ENCODE measurements around the gene NACC1.

NACC1 gene

GRCh38 chr19:13087295-13087694, 30.8 kb upstream of the NACC1 start:
- no peak for DNase-seq (ENCODE audit: low read depth in 2 of 2)
- no peak for TF ChIP-seq CTCF (IDR thresholded peaks at IDR 0.05; ENCODE audit: low read depth, low read length)
- H3K4me3 ChIP-seq (replicated peaks in 1 of 2; ENCODE audit: low read depth in 2 of 2, low read length in 2 of 2) = no peak overlapping the region

- no peak for DNase-seq (ENCODE audit: low read depth in 2 of 2)
- no peak overlapping the region for H3K4me3 ChIP-seq (replicated peaks in 1 of 2; ENCODE audit: low read depth in 2 of 2, low read length in 2 of 2)
- no peak for TF ChIP-seq CTCF (IDR thresholded peaks at IDR 0.05; ENCODE audit: low read depth, low read length)
Measured at GRCh38 chr19:13087795-13088537, 30.1 kb upstream of the NACC1 start.

GRCh38 chr19:13089139-13089856, 28.8 kb upstream of the NACC1 start:
- DNase-seq (ENCODE audit: low read depth in 2 of 2) = no peak
- H3K4me3 ChIP-seq (replicated peaks in 1 of 2; ENCODE audit: low read depth in 2 of 2, low read length in 2 of 2) = no peak overlapping the region
- peak; percentile 43 for TF ChIP-seq CTCF (IDR thresholded peaks at IDR 0.05; ENCODE audit: low read depth, low read length)

- no peak for DNase-seq (ENCODE audit: low read depth in 2 of 2)
- no peak overlapping the region for H3K4me3 ChIP-seq (replicated peaks in 1 of 2; ENCODE audit: low read depth in 2 of 2, low read length in 2 of 2)
- no peak for TF ChIP-seq CTCF (IDR thresholded peaks at IDR 0.05; ENCODE audit: low read depth, low read length)
Measured at GRCh38 chr19:13089857-13090507, 28.1 kb upstream of the NACC1 start.

- TF ChIP-seq CTCF (IDR thresholded peaks at IDR 0.05; ENCODE audit: low read depth, low read length) = no peak
- no peak overlapping the region for H3K4me3 ChIP-seq (replicated peaks in 1 of 2; ENCODE audit: low read depth in 2 of 2, low read length in 2 of 2)
- DNase-seq (ENCODE audit: low read depth in 2 of 2) = no peak
Measured at GRCh38 chr19:13090511-13091231, 27.4 kb upstream of the NACC1 start.

GRCh38 chr19:13091400-13092157, 26.5 kb upstream of the NACC1 start:
- no peak for TF ChIP-seq CTCF (IDR thresholded peaks at IDR 0.05; ENCODE audit: low read depth, low read length)
- DNase-seq (ENCODE audit: low read depth in 2 of 2) = peak; percentile 92 to 96
- H3K4me3 ChIP-seq (replicated peaks in 1 of 2; ENCODE audit: low read depth in 2 of 2, low read length in 2 of 2) = peak overlapping the region in 1 of 2 donors; percentile 14
